Cortex of kidney (tissue), 1 donor: ENCODE measurements around the gene RANBP10.
A peak's percentile ranks its signal among the peaks of the same experiment; 100 is the strongest.

ENCODE experiments used
- DNase-seq: peaks from one replicate; lab custom pipeline; 2025; lab: John Stamatoyannopoulos, UW

RANBP10 gene

GRCh38 chr16:67741118-67741517 lies 65.2 kb downstream of the RANBP10 start:
- no peak for DNase-seq

GRCh38 chr16:67740391-67740790 lies 66.0 kb downstream of the RANBP10 start:
- DNase-seq: no peak

- no peak for DNase-seq
Measured at GRCh38 chr16:67736858-67737257, 69.5 kb downstream of the RANBP10 start.

- DNase-seq: no peak
Measured at GRCh38 chr16:67734731-67735201, 71.6 kb downstream of the RANBP10 start.

GRCh38 chr16:67733734-67734470 lies 72.5 kb downstream of the RANBP10 start:
- no peak for DNase-seq

GRCh38 chr16:67731753-67732095 lies 74.6 kb downstream of the RANBP10 start:
- no peak for DNase-seq

- no peak for DNase-seq
Measured at GRCh38 chr16:67731071-67731752, 75.1 kb downstream of the RANBP10 start.

GRCh38 chr16:67730326-67730725 lies 76.0 kb downstream of the RANBP10 start:
- no peak for DNase-seq

- no peak for DNase-seq
Measured at GRCh38 chr16:67729636-67730248, 76.6 kb downstream of the RANBP10 start.

- no peak for DNase-seq
Measured at GRCh38 chr16:67727521-67728485, 78.6 kb downstream of the RANBP10 start.

- no peak for DNase-seq
Measured at GRCh38 chr16:67726106-67727034, 80.0 kb downstream of the RANBP10 start.

GRCh38 chr16:67723911-67724305 lies 82.5 kb downstream of the RANBP10 start:
- DNase-seq: no peak

- DNase-seq: no peak
Measured at GRCh38 chr16:67723151-67723910, 83.0 kb downstream of the RANBP10 start.

- DNase-seq: no peak
Measured at GRCh38 chr16:67720236-67720635, 86.1 kb downstream of the RANBP10 start.

GRCh38 chr16:67719778-67720144 lies 86.6 kb downstream of the RANBP10 start:
- DNase-seq: no peak

- peak; percentile 60 for DNase-seq
Measured at GRCh38 chr16:67719048-67719777, 87.1 kb downstream of the RANBP10 start, which contains the start of gene GFOD2. GFOD2 (minus strand) TSS chr16:67719316; CDS start chr16:67685715, 33,601 bp downstream.

- no peak for DNase-seq
Measured at GRCh38 chr16:67718668-67719047, 87.7 kb downstream of the RANBP10 start.

- DNase-seq: no peak
Measured at GRCh38 chr16:67716097-67716496, 90.3 kb downstream of the RANBP10 start.

GRCh38 chr16:67714522-67714921 lies 91.8 kb downstream of the RANBP10 start:
- no peak for DNase-seq
